Measurements from ENCODE around the gene C6orf132.

The C6orf132 gene

DNA sequence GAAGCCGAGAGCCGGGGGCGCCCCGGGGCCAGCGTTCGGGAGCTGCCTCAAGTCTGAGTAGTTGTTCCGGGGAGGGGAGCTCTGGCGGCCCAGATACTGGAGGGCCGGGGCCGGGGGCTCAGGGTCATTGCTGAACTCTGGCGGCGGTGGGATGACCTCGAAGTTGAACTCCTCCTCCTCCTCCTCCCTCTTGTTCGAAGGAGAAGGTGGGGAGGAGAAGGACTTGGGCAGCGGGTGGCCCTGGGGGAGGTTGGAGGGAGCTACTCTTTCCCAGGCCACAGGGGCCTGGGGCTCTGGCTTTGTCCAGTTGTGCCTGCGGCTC is 37.7 kb downstream of the C6orf132 start:
- no peak for DNase-seq (ENCODE audit: low read depth)

DNA sequence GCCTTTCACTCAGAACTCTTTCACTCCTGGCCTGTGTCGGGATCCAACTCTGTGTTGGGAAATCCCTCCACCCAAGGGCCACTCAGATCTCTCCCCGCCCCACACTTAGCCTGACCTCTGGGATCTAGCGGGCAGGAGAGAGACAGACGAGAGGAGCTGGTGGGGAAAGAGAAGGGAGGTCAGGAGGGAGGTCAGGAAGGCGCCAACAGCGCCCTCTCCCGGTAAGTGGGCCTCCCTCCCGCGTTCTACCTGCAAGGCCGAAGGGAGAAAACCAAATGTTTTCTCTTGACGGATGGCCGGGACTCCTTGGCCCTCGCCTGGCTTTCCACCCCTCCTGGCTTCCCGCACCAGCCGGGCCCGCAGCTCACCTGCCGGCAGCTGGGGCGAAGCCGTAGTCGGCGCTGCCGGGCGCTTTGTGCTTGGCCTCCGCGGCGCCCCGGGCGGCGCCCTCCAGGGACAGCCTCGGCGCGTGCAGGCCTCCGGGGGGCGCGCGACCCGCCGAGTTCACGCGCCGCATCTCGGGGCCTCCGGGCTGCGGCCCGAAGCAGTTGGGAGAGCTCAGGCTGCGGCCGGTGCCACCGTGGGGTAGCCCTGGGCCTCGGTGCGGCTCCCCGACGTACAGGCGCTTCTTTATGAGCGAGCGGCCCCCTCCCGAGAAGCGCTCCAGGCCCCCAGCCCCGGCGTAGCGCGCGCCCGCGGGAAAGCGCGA is 38.2 kb downstream of the C6orf132 start:
- peak; percentile 42 for DNase-seq (ENCODE audit: low read depth)

DNA sequence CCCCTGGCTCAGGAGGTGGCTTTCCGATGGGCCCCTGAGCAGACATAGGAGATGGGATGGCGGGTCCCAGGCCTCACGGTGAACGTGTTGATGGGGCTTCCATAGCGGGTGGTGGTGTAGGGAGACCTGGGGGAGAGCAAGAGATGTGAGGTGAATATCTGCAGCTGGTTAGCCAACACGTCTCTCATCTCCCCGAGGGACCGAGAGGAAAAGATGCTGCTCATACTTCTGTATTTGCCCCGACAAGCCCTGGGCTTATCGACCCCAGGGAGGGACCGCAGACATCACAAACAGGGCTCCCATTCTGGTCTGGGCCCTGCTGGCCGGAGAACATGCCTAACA is 38.7 kb downstream of the C6orf132 start:
- no peak for DNase-seq (ENCODE audit: low read depth)

DNA sequence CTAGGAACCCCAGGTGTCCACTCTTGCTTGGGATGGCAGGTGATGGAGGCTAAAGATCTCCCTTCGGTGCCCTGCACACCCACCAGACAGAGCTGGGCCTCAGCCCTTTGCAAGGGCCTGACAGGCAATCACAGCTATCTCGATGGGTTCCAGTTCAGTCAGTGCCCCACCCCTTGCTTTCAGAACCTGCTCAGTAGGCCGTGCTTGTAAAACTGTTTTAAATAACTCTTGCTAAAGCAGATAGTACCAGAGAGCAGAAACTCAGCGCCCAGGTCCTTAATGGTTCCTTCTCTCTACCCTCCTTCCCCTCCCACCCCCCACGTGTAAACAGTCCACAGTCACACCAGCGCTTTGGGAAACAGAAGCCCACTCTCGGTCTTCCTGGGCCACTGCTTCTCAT is 39.2 kb downstream of the C6orf132 start:
- DNase-seq (ENCODE audit: low read depth), result no peak

DNA sequence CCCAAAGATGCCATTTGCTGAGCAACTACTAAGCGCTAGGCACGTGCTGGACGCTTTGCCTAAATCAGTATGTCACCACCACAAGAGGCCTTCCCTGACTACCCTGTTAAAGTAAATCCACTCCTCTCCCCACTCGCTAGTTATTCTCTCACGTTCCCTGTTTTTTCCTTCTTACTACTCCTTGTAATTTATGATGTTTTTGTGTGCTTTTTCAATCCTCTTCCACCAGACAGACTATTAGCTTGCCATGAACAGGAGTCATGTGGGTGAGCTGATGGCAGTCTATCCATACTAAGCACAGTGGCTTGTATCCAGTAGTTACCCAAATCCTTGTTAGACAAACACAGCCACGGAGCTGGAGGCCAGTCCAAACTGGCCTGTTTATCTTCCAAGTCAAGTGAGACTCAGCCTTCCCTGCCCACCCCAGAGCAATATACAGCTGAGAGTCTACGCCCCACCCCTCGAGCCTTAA is 41.2 kb downstream of the C6orf132 start:
- DNase-seq (ENCODE audit: low read depth), result no peak

DNA sequence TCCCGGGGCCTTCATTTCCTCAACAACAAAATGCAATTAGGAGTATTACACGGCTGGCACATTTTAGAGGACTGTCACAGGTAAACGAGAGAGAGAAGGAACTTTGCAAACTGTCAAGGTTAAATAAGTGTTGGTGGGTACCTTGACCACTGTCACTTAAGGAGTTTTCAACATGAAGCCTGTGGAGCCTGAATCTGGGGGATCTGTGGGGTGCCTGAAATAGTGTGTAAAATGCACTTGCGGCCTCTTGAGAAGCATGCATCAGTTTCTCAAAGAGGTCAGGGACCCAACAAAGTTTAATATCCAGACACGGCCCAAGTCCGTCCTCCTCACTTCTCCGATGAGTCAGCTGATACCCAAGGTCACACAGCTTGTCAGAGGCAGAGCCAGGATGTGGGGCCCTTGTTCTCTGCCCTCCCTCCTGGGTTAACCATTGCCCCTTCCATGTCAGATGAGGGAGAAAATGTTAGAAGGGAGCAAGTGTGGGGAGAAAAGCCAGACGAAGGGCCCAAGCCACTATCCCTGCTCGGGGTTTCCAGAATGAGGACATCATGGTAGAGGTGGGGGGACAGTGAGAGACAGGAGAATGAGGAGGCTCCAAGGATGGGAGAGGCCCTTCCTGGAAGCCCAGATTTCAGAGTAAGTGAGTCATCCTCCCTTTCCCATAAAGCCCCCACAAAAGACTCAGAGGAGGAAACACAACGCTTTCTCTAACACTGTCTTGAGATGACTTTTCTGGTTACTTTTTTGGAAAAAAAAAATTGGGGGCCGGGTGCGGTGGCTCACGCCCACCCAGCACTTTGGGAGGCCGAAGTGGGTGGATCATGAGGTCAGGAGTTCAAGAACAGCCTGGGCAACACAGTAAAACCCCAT is 42.2 kb downstream of the C6orf132 start:
- DNase-seq (ENCODE audit: low read depth), result no peak

DNA sequence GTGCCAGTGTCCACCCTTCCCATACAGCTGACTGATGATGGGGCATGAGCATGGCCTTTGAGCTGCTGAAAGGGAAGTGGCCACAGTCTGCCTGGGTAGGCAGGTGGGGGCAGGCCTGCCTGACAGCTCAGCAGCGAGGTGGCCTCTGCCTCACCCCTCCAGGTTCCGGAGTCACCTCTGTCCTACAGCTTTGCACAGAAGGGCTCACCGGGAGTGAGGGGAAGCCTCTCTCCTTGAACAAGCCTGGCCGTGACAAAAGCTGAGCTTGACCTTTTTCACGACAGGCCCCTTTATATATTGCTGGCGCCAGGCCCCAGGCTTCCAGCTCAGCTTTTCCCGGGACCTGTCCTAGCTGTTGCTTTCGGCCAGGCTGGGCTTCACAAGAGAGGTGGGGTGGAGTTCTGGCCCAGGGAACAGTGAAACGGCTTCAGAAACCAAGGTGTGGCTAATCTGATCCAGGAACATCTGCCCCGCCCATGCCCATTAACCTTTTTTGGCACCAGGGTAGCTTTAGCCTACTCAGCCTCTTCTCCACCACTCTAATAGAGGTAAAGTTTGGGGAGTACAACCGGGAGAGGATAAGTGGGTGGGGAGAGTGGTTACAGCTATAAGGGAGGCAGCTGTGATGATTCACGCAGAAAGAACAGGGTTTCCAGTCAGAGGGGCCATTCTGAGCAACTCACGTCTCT is 42.9 kb downstream of the C6orf132 start:
- DNase-seq (ENCODE audit: low read depth), result no peak

DNA sequence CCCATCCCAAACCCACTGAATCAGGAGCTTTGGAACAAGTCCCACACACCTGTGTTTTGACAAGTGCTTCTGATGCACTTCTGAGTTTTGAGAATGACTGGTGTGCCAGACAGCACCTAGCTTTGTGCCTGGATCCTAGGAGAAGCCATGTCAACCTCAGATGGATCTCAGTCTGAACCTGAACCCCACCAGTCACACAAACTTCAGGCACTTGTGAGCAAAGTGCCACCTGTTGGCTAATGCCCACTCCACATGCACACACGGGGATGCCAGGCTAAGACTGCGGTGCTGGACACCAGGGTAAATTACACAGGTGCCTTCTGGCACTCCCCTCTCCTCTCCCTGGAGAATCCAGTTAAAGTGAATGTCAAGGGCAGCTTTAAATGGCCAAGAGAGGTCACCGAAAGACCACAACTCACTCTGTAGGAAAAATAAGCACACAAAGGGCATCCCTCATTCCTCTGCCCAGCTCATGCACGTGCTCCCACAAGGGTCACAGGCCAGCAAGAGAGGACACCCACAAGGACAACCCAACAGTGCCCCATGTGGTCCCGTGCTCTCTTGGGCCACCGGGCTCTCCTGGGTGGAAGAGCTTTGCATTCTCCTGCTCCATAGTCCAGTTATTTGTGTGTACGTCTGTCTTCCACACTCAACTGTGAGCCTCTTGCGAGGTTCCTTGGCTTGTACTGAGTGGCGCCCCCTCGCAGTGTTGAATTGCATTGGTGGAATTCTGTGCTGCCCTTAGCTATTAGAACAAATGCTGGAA is 46.5 kb downstream of the C6orf132 start:
- no peak for DNase-seq (ENCODE audit: low read depth)

DNA sequence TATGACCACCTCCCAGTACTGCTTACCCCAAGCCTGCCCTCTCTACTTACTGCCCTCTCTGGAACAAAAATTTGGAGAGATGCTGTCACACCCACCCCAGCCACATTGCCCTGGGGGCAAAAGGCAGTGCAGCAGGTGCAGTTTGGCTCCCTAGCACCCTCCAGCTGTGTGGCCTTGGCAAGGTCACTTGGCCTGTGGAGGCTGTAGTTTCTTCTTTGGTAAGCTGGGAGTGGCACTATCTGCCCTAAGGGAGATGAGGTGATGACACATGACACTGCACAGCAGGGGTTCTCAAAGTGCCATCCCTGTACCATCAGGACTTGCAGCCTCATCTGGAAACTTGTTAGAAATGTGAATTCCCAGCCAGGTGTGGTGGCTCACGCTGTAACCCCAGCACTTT is 47.3 kb downstream of the C6orf132 start:
- no peak for DNase-seq (ENCODE audit: low read depth)

DNA sequence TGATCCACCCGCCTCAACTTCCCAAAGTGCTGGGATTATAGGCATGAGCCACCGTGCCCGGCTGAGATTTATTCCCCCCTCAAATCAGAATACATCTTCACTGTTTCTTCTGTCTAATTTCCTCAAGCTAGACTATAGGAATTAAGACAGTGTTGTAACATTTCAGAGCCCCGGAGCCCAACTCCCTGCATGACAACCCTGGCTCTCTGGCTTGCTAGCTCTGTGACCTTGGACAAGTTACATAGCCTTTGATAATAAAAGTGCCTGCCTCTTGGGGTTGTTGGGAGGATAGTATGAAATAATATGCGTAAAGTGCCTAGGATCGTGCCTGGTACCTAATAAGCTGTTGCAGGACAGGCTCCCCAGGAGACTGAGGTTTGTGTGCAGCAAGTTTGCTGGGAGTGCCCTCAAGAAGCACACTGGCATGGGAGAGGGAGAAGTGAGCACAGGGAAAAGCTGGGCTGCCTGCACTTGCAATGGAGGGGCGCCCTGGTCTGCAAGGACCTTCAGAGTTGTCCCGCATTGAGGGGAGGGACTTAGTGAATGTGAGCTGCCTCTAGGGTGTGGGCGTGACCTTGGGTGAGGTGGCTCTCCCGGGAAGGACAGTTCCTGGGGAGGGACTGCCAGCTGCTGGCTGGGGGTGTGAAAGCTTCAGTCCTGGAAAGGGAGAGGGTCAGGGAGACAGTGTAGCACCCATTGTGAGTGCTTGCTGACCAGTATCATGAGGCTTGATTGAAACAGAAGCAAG is 48.7 kb downstream of the C6orf132 start:
- DNase-seq (ENCODE audit: low read depth), result no peak

DNA sequence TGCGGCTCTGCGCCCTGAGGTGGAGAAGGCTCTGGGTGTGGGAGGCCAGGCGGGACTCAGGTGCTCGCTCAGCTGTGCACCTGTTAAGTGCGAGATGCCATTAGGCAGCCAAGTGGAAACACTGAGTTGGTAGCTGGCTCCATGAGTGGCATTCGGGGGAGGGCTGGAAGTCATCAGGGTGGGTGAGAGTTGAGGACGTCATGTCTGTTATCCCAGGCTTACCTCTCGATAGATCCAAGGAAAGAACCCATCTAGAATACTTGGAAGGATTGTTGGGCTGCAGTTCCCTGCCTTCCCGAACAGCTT is 50.7 kb downstream of the C6orf132 start:
- no peak for DNase-seq (ENCODE audit: low read depth)

DNA sequence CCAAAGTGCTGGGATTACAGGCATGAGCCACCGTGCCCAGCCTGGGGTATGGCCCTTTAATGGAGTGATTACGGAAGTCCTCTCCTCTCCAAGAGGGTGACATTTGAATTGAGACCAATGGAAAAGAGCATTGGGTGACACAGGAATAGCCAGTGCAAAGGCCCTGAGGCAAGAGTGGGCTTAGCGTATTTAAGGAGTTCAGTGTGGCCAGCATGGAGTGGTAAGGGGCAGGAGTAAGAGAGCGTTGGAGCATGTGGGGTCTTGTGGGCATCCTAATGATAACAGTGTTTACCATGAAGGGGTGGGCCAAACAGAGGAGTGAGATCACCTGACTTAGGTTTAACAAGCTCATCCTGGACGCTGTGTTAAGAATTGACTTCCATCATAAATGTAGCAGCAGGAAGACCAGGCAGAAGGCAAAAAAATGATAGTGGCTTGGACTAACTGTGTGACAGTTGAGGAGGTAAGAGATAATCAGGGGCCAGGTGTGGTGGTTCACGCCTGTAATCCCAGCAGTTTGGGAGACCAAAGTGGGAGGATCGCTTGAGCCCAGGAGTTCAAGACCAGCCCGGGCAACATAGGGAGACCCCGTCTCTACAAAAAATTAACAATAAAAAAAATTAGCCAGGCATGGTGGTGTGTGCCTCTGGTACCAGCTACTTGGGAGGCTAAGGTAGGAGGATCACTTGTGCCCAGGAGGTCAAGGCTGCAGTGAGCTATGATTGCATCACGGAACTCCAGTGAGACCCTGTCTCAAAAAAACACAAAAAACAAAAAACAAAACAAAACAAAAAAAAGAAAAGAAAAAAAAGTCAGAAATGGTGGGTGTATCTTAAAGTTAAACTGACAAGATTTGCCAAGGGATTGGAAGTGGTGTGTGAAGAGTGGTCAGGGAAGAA is 51.4 kb downstream of the C6orf132 start:
- no peak for DNase-seq (ENCODE audit: low read depth)

DNA sequence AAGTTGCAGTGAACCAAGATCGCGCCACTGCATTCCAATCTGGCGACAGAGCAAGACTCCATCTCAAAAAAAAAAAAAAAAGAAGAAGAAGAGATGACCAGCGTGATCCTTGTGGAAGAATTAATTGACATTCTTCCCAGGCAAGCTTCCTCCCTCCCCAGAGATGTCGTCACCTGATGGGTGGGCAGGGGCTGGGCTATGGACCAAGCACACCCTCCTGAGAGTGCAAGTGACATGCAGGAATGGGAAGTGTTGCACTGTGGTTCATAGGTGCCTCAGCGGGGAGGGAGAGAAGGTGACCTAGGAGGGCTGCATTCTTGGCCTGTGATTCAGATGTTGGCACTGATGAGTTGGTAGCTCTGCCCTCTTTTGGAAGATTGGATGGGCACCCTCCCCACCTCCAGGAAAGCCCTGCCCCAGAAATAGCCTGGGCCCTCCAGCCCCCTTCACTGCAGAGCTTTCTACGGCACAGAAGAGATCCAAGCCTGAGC is 54.3 kb downstream of the C6orf132 start:
- DNase-seq (ENCODE audit: low read depth), result no peak

DNA sequence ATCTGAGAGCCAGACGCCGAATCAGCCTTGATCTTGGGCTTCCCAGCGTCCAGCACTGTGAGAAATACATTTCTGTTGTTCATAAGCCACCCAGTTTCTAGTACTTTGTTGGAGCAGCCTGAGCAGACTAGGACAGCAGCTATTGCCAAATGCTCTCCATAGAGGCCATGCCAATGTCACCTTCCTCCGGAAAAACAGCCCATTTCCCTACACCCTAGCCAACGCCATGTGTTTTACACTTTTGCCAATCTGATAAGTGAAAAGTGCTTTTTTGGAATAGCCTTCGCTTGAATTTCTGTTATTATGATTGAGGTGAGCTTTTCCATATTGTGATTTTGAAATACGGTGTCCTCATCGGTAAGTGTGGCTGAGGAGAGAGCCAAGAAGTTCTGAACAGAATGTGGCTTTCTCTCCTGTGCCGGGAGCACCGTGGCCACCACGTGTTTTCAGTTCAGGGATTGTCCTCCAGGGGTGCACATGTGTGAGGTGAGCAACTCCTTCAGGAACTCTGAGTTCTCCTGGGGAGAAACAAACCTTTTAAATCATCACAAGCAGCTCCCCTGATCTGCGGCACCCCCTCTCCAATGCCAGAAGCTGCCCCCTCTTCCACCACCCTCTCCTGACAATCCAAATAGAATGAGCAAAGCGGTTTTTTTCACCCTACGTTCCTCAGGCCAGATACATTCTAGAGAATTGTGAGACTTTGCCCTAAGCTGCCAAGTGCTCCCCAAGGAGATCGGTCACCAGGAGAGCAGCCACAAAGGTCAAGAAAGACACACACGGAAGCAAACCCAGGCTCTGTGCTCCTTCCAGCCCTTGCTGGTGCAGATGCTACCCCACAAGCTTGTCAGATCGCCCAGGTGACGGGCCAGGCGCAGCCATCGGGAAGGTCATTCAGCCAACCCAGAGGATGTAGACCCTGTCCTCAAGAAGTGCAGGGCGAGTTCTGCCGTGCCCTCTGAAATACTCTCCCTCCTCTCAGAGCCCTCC is 56.1 kb downstream of the C6orf132 start:
- no peak for DNase-seq (ENCODE audit: low read depth)

DNA sequence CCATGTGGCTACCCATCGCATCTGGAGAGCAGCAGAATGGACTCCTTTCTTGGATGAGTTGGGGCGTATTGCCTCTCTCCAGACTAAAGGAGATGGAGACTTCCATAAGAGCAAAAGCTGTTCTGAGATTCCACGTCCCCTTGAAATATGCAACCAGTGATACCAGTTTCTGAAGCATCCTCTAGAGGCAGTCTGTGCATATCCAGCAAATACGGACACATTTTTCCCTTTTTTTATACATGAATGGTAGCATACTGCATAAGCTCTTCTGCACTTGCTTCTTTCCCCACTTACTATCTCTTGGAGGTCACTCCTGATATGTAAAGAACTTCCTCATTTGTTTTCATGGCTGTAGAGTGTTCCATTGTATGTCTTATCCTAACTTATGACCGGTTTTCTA is 57.5 kb downstream of the C6orf132 start:
- DNase-seq (ENCODE audit: low read depth), result no peak

DNA sequence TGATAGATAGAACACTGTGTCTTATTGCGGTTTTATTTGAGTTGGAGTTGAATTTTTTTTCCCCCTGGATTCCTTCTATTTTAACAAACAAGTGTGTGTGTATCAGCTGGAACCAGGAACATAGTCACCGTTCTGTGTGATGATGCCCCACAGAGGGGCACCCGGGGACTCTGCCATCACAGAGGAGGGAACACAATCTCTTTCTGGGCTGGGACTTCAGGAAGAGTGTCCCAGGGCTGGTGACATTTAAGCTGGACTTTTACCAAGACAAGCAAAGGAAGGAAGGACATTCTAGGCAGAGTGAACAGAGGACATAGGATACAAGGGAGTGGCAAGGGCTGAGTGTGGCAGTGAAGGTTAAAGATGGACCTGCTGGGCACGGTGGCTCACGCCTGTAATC is 58.9 kb downstream of the C6orf132 start:
- no peak for DNase-seq (ENCODE audit: low read depth)

DNA sequence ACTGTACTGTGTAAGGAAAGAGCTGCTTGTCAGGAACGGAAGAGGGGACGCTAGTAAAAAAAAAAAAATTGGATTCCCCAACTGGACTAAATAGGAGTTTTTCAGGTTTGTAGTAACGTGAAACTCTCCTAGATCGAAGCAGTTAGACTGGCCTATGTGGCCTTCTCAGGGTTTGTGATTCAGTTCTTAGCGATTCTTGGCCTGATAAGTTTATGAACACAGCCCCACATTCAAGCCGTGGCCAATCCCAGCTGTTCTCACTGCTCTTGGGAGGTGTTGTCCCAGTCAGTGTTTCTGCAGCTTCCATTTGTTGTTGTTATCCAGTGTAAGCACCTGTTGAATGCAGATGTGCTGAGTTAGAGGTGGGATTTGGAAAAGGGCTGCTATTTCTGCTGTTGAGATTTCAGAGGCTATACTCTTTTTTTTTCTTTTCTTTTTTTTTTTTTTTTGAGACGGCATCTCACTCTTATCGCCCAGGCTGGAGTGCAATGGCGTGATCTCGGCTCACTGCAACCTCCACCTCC is 62.4 kb downstream of the C6orf132 start:
- no peak for DNase-seq (ENCODE audit: low read depth)

DNA sequence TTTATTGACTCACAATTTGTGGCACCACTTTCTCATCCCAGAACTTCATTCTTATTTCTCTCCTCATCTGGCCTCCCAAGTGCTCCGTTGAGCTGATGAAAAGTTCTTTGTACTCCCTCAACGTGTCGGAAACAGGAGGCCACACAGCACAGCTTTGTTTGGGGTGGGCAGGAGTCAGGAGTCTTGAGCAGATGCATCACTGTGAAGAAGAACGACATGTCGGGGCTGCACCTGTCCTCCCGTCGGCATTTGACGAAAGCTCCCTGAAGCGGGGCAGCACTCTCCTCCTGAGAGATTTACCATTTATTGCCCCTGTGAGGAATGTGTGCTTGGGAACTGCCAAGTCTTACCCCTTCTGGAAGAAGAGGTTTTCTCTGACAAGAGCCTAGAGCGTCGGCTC is 64.0 kb downstream of the C6orf132 start:
- no peak for DNase-seq (ENCODE audit: low read depth)

Data from stimulated activated CD8-positive, alpha-beta memory T cell treated with anti-CD3 and anti-CD28 coated beads, Interleukin-7, amount 100 ng/mL, for 24 hours (primary cell).